NCI-H1694 (cell line): Measurements from ENCODE around the gene NCOA3.
"Not testable (repeated sequence)": the region's sequence is repeated elsewhere in the genome, so short reads cannot be mapped to it uniquely, and the experiment has no call there.

Experiments
- DNase-seq: peaks from one replicate; lab custom pipeline; 2025; lab: John Stamatoyannopoulos, UW

Gene NCOA3

GRCh38 chr20:47501482-47502270, at the start of gene NCOA3:
Gene NCOA3, plus strand, starts transcription at chr20:47501887. Its CDS starts 120,361 bp downstream, at chr20:47622248.
- peak; percentile 75 for DNase-seq

- no peak for DNase-seq
Observed at GRCh38 chr20:47452736-47453161, 48.9 kb upstream of the NCOA3 start.

GRCh38 chr20:47453167-47453782, 48.4 kb upstream of the NCOA3 start:
- no peak for DNase-seq

GRCh38 chr20:47454298-47455132, 47.2 kb upstream of the NCOA3 start:
- DNase-seq: no peak

- DNase-seq: no peak
Observed at GRCh38 chr20:47455133-47456040, 46.3 kb upstream of the NCOA3 start.

- no peak for DNase-seq
Observed at GRCh38 chr20:47456041-47456537, 45.6 kb upstream of the NCOA3 start.

GRCh38 chr20:47456952-47457724, 44.5 kb upstream of the NCOA3 start:
- no peak for DNase-seq

- DNase-seq: not testable (repeated sequence)
Observed at GRCh38 chr20:47458280-47459050, 43.2 kb upstream of the NCOA3 start.

- DNase-seq: no peak
Observed at GRCh38 chr20:47459344-47460073, 42.2 kb upstream of the NCOA3 start.

- DNase-seq: not testable (repeated sequence)
Observed at GRCh38 chr20:47460761-47461112, 41.0 kb upstream of the NCOA3 start.

GRCh38 chr20:47461120-47461685, 40.5 kb upstream of the NCOA3 start:
- DNase-seq: no peak

- DNase-seq: not testable (repeated sequence)
Observed at GRCh38 chr20:47461906-47462305, 39.8 kb upstream of the NCOA3 start.

GRCh38 chr20:47464380-47465101, 37.1 kb upstream of the NCOA3 start:
- peak; percentile 60 for DNase-seq

- DNase-seq: no peak
Observed at GRCh38 chr20:47465335-47466090, 36.2 kb upstream of the NCOA3 start.

GRCh38 chr20:47466213-47466612, 35.5 kb upstream of the NCOA3 start:
- no peak for DNase-seq

- DNase-seq: no peak
Observed at GRCh38 chr20:47466704-47467459, 34.8 kb upstream of the NCOA3 start.
